Fibroblast of lung (primary cell): Measurements from ENCODE around the gene MTAP.

Source experiments
- CTCF ChIP-seq, 2 donors: IDR thresholded peaks in 1 of 2; conservative IDR thresholded peaks in 1 of 2; 1 replicate in 1 of 2; 2 replicates in 1 of 2; pipeline ENCODE4 v1.5.1; 2011 to 2012; ENCODE audit warnings: low read length in 2 of 2, control low read depth in 1 of 2, inconsistent platforms in 1 of 2, low read depth in 1 of 2, mild to moderate bottlenecking in 1 of 2
- EZH2 ChIP-seq: IDR thresholded peaks from 2 replicates; pipeline ENCODE4 v1.5.1; 2012; ENCODE audit warnings: low read length, control low read depth, mild to moderate bottlenecking; ENCODE audit errors: missing control alignments

- TF ChIP-seq CTCF (conservative IDR thresholded peaks at IDR 0.05 in 1 of 2, IDR thresholded peaks at IDR 0.05 in 1 of 2; ENCODE audit: low read depth in 1 of 2, low read length in 2 of 2) (no peak), EZH2 (no peak)
These were observed 2.4 kb downstream of the MTAP start for GRCh38 chr9:21804791-21805190.
